HG03175 (cell line): ENCODE measurements around the gene HGD.
"Not testable (repeated sequence)": the region's sequence is repeated elsewhere in the genome, so short reads cannot be mapped to it uniquely, and the experiment has no call there.

Experiments
- ATAC-seq: cut with Tn5 transposase; IDR thresholded peaks from one replicate; pipeline ENCODE4 v1.9.1; 2021; ENCODE audit warnings: mild to moderate bottlenecking, moderate library complexity; ENCODE audit not compliant: unreplicated experiment

HGD gene, protein sequence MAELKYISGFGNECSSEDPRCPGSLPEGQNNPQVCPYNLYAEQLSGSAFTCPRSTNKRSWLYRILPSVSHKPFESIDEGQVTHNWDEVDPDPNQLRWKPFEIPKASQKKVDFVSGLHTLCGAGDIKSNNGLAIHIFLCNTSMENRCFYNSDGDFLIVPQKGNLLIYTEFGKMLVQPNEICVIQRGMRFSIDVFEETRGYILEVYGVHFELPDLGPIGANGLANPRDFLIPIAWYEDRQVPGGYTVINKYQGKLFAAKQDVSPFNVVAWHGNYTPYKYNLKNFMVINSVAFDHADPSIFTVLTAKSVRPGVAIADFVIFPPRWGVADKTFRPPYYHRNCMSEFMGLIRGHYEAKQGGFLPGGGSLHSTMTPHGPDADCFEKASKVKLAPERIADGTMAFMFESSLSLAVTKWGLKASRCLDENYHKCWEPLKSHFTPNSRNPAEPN

DNA sequence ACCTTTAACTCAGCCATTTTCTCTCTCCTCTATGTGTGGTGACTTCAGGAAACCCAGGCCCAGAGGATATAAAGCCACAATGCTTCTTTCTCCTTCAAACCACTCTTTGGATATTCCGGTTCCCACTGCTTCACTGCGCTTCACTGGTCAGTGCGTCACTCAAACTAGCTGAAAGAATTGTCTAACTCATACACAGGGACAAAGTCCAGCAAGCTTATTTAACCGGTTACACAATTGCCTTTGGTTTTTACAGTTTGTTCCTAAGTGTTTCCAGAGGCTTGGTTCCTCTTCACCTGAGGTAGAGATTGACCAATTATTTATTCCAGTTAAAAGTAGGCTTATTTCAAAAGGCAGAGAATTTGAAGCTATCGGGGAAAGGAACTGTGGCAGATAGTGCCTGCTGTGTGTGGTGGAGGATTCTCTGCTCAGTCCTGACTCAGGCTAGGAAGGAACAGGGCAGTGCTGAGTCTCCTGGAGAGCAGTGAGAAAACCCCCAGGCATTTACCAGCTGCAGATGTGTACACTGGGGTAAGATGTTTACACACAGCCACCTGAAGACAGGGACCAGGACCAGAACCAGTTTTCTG, at the start of gene HGD:
TSS of gene HGD (minus strand) at position 145 of the 587 bp plus-strand sequence. CDS start at position 17, 128 bp downstream.
- ATAC-seq = no peak

DNA sequence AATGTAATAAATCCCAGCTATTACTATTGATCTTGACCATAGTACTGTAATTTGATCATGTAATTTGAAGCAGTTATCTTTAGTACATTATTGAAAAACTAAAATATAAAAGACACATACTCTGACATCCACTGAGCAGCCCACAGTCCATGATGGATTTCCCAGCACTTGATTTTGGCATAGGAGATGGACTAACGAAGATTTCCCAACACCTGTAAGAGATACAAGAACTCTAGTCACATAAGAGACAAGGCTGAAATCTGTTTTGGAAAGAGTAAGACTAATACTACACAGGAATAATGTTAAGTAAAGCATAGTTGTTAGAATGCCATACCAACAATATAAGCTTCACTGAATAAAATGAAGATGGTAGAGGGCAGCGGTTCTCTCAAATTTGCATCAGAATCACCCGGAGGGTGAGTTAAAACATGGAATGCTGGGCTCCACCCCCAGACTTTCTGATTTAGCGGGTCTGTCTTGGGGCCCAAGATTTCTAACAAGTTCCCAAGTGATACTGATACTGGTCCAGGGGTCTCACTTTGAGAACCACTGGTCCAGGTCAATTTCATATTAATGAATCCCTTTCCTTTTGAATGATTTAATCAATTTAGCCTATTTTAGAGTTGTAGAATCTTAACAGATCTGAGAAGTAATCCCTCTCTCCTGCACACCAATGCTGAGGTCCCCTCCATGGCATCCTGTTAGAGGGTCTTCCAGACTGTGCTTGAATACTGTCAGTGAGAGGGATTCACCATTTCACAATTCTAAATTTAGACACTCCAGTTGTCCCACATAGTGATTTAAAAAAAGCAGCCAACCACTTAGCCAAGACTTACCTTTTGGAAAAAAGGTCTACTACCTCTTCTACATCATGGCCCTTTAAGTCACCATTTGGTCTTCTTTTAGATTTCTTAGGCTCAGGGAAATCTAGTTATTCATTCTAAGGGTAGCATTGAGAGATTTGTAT, 48.8 kb upstream of the HGD start:
- ATAC-seq = no peak

DNA sequence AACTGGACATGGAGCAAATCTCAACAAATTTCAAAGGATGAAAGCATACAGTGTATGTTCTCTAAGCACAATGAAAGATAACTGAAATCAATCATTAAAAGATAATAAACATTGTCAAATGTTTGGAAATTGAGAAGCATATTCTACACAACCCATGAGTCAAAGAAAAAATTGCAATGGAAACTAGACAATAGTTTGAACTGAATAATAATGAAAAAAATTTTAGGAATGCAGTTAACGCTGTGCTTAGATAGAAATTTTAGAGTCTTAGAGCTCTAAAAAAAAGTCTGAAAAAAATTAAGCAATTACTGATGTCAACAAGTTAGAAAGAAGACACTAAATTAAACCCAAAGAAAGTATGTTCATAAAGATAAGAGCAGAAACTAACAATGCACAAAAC, 44.8 kb upstream of the HGD start:
- ATAC-seq = no peak

DNA sequence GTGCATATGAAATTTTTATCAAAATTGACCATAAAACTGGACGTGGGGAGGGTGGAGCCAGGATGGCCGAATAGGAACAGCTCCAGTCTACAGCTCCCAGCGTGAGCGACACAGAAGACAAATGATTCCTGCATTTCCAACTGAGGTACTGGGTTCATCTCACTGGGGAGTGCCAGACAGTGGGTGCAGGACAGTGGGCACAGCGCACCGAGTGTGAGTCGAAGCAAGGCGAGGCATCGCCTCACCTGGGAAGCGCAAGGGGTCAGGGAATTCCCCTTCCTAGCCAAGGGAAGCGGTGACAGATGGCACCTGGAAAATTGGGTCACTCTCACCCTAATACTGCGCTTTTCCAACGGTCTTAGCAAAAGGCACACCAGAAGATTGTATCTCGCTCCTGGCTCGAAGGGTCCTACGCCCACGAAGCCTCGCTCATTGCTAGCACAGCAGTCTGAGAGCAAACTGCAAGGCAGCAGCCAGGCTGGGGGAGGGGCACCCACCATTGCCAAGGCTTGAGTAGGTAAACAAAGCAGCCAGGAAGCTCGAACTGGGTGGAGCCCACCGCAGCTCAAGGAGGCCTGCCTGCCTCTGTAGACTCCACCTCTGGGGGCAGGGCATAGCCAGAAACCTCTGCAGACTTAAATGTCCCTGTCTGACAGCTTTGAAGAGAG, 37.3 kb upstream of the HGD start:
- not testable (repeated sequence) for ATAC-seq

DNA sequence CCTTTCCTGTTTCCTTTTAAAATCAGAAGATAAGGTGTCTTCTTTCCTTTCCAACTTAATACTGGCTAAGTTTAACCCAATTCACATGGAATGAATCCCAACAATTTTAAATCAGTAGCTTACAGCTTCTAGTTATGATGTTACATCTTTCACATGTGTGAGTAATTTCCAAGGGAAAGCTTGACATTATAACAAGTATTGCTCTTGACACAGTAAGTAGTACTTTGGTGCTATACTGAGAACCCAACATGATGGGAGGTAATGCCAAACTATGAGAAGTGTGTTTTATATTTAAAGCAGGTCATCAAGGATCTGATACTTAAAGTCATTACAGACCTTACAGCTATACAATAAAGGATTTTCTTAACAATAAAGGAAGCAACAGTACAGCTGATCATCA, 31.2 kb upstream of the HGD start:
- no peak for ATAC-seq

DNA sequence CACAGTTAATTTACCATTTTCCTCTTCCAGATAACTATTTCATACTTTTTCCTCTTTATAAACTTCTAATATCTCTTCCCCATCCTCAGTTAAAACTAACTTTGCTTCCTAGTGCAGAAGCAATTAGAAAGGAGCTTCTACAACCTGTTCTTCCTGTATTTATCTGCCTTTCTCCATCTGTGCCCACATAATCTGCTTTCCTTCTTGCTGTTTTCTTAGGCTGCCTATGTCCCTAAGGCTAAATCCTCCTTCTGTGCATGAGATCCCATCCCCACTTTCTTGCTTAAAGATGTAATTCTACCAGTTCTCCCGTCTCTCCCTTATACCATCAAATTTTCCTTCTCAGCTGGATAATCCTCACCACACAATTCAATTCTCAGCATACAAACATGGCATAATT, 28.3 kb upstream of the HGD start:
- ATAC-seq = no peak

DNA sequence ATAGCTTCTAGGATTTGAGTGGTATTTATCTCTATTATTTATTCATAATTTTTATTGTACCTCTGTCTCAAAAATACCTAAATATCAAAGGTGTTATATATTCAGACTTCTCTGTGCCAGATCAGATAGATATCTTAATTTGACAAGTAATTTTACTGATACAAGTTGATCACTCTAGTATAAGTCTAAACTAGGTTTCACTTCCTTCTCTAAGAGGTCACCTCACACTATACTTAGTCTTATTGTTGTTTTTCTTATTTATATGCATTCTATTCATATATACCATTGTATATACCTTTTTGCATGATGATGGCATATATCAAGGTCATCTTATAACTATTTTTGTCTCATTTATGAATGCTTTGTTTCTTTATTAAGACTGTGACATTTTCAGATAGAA, 26.4 kb upstream of the HGD start:
- peak; percentile 74 for ATAC-seq

DNA sequence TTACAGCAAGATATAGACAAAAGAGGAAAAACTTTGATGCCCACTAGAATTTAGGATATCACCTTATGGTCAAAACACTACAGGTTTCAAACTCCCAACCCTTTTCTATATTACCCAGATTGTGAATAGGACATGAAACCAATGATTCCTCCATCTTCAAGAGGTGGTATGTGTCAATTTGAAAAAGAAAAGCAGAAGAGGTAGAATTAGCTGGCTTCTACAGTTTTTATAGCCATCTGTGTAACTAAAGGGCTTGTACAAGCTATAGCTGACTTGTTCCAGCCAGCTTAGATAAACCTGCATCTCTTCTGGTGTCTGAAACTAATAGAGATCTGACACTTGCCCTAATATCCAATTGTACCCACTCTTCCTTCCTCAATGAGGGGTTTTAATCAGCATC, 24.9 kb upstream of the HGD start:
- no peak for ATAC-seq

DNA sequence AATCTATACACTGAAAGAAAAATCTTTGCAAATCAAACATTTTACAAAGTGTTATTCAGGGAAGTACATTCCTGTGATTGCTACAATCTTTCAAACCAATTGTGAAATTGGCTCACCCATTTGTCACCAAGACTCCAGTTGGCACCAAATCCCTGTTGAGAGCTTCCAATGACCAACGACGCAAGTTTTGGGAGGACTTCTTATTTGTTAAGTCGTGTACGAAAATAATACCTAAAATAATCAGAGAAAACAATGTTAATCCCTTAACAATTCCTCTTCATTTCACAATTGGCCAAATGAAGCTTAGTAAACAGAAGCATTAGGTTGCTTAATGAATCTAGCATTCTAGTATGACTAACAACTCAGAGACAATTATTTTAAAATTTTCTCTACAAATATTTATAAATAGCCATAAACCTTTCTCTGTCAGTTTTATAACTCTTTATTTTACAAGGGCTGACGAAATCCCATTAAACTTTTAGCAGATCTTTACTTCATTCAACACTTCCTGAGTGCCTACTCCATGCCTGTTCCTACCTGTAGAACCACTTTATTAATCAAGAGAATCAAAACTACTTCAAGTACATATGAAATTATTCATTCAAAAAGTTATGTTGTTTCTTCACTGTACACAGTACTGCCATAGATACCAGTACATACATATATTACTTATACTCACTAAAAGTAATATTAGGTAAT, 24.0 kb upstream of the HGD start:
- ATAC-seq = no peak

DNA sequence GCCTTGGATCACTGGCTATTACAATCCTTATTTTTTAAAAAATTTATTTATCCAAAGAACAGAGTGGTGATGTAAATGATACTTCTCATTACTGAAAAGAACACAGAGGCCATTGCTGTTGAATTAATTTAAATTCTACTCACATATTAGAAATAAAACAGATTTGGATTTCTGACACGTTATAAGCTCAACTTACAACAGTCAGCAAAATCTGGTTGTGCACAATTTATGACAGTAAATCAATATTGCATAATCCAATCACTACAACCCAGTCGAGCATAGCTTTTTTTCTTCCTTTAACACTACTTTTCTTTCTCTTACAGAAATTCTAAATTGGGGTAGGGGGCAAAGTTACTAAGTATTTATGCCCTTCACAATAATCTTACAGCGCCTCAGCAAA, 17.3 kb upstream of the HGD start:
- ATAC-seq = no peak

DNA sequence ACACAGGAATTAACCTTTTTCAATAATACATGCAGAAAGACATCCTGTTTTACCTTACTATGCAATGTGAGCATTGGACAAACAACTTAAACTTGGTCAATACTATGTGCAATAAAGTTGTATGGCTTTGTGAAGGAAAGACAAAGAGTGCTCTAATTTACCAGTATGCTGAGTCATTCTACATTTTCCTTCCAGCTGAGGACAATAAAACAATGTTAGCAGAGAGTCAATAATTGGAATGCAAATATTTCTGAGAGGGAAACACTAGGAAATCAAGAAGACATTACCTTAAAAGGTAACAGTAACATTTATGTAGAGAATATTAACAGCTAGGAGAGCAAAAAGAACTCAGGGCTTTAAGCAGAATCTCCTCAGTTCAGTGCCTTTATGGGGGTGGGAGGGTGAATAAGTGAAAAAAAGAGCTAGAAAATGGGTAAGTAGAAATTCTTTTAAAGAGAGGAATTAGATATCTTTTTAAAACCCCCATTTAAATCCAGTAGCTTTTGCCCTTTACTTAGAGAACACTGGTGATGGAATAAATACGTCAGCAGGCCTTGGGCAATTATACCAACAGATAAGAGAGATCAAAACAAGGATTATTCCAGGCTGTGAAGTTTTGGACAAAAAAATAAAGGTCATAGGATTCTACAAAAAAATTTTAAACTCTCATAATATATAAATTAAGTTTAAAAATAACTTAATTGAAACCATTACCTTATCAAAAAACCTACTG, 11.6 kb upstream of the HGD start:
- ATAC-seq = no peak

DNA sequence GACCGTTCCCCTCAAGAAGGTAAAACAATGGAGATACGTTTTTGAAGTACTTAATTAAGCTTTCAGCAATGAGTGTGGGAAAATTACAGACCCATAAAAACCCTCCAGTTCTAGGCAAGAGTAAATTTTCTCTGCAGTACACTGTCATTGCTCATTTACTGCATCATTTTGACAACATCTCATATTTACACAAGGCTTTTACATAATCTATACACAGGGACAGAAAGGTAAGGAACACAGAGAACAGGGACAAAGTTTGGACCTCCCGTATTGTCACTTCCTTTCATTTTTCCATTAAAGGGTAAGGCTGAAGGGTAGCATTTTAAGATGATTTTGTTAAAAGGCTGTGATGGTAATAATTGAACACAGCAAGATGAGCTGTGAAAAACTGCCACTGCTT, 7.4 kb upstream of the HGD start:
- ATAC-seq = no peak

DNA sequence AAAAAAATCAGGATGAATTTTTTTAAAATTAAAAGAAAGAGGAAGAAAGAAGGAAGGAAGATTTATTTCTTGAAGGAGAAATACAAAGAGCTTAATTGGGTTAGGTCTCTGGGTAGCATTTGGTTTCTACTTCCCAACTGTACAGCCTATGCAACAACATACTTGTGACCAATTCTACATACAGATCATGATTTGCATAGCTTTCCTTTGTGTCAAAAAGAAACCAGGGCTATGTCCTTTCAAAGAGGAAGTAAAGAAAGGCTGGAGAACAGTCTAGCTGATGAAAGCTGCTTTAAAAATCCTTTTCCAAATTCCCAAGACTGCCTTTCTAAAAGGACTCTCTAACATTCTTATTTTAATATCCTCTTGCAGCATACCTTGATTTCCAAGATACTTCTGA, 6.1 kb upstream of the HGD start:
- peak; percentile 96 for ATAC-seq

DNA sequence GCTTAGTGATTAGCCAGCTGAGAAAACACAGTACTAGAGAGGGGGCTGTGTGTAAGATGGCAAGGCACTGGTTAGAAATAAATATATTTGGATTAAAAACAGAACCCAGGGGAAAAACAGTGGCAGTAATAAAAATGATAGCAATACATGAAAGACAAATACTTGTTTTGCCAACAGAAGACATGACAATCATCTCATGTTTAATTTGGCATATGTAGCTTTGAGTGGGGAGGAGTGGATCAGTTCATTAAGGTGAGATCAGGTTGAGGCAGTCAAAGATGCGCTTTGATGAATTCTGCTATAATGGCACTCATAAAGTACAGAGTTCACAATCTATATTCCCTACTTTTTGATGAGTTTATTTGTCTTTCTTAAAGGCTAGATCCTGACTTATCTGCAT, 3.4 kb upstream of the HGD start:
- ATAC-seq = no peak

DNA sequence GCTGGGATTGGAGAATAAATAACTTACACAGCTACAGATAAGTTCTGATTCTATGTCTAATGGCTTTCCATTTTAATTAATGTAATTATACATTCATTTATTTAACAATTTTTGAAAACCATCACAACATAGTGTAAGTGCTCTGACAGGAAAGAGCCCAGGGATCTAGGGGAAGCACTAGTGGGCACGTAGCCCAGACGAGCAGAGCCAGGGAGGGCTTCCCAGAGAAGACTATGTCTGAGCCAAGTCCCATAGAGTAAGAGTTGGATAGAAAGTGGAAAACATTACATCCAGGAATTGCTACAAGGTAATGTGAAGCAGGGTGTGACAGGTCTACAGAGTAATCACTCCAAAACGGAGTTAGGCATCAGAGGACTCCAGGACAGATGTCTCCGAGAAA, 2.9 kb upstream of the HGD start:
- ATAC-seq = no peak

DNA sequence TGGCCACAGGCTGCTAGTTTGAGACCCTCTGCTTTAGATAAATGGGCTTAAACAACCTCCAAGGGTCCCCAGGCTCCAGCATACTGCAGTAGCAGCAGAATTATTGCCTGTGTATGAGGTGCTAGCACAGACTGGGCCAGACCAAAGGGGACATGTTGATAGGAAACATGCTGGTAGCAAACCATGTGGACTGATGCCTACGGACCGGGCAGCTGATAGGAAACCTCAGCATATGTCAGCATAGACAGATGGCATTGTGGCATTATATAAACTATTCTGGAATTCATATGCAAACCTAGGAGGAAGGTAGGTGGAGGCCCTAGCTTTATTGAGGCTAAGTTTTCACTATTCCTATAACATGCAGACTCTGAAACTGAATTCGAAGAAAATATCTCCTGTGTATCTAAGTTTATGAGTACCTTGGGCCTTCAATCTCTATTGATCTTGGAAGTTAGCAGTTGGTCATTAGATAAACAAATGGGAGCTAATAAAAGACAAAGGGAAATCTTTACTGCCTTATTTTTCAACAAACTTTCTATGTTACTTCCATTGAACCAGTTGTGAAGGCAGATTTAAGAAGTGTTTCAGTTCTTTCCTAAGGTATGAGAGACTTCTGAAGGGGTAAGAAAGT, 1.7 kb upstream of the HGD start:
- no peak for ATAC-seq

DNA sequence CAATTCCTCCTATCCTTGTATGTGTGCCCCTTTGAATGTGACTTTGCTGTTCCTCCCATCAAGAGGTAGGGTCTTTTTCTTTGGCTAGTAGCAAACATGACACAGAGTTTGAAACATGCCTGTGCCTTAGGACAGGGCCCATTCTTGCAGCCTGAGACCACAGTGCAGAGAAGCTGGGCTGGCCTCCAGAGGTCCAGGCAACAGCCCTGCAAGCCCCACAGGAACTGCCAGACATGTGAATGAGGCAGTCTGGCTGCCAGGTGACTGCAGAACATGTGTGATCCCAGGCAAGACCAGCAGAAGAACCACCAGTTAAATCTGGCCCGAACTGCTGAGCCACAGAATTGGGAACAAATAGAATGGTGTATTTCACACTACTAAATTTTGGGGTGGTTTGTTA, 1.2 kb upstream of the HGD start:
- no peak for ATAC-seq

DNA sequence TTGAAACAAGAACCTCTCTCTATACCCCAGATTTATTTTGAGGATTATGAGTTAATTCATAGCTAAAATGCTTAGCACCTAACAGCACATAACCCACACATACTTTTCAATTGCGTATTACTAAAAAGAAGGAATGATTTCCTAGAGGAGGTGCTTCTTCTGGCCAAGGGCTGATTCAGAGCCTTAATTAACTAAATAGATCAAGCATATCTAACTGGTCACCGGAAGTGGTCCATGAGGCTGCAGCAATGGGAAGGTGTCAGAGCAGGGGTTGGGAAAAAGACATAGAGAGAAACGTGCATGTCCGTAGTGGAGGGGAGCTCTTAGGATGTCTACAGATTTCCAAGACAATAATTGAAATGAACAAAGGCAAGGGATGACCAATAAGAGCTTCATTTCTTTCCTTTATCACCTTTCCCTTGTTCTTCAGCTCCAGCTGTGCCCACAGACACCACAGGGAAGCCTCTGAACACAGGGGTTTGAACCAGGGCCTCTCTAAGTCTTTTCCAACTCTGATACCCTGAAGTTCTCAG, 467 bp downstream of the HGD start:
- no peak for ATAC-seq

DNA sequence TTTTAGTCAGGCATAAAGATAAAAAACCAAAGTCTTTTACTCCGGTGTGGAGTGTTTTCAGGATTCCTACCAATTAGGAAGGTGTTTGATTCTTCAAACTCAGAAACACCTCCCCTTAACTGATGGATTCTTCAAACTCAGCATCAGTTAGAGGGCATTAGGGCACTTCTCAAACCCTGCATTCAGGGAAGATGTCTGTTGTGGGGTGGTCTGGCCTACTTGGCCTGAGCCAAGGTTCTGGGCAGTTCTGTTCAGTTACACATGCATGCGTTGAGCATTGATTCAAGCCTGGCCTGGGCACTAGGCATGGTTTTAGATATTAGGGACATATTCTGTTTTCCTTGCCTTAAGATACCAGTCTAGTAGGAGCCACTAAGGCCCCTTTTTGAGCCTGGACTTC, 1.0 kb downstream of the HGD start:
- ATAC-seq = no peak
